ENCODE measurements around the gene SERINC4.

SERINC4 gene

GRCh38 chr15:43796566-43796965 lies 3.5 kb downstream of the SERINC4 start:
- no peak for DNase-seq (ENCODE audit: low spot score)

DNA sequence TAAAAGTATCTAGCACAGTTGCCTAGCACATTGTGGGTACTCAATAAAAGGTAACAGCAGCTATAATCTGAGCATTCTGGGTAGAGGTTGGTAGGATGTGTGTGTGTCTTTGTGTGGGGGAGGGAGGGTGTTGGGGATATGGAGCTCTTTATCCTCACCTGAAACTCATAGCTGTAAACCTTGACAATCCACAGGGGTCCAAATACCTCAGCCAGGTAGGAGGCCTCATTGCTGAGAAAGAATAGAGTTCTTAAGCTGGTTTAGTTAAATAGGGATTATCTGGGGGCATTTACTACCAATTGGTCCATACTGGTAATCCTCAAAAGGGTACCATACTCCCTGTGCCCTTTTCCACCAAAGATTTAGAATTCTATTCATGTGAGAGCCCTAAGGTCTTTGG lies 4.0 kb downstream of the SERINC4 start:
- DNase-seq (ENCODE audit: low spot score), result no peak

GRCh38 chr15:43795197-43795596 lies 4.8 kb downstream of the SERINC4 start:
- DNase-seq (ENCODE audit: low spot score), result no peak

GRCh38 chr15:43794269-43795037 lies 5.6 kb downstream of the SERINC4 start:
- no peak for DNase-seq (ENCODE audit: low spot score)

- DNase-seq (ENCODE audit: low spot score), result no peak
These were observed 6.4 kb downstream of the SERINC4 start for GRCh38 chr15:43793647-43794046.

GRCh38 chr15:43792761-43793476 lies 7.1 kb downstream of the SERINC4 start:
- DNase-seq (ENCODE audit: low spot score), result no peak

DNA sequence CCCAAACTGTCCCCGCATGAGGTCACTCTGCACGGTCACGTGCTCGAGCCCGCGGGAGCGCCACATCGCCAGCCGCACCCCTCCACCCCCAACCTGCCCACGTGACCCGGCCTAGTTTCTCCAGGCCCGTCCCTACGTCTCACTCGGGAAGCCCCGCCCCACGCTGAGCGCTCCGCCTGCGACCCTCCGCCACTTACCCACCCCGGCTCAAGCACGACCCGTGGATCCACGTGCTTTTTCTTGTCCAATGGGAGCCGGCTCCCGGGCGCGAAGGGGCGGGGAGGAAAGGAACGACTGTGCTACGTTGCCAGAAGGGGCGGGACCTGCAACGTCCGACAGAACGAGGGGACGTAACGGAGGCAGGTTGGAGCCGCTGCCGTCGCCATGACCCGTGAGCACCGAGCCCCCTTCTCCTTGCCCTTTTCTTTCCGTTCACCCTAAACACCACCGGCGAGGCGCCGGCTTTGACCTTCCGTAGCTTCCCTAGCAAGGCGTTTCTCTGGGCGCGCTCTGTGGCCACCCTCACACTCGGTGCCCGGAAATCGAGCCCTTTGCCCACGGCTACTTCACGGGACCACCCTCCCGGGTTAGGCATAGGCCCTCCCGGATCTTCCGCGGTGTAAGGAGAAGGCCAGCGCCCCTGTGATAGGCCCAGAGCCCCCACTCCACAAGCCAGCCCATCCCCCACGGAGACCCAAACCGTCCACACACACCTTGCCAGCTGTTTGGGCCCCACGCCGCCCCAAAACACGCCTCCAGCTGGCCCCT lies 7.8 kb downstream of the SERINC4 start, which contains the start of gene SERF2:
SERF2 (plus strand) TSS at position 328 of the 768 bp plus-strand sequence; CDS start at position 385, 57 bp downstream.
- DNase-seq (ENCODE audit: low spot score), result peak; percentile 99

GRCh38 chr15:43789409-43789808 lies 10.6 kb downstream of the SERINC4 start:
- DNase-seq (ENCODE audit: low spot score), result no peak

GRCh38 chr15:43779016-43779415 lies 21.0 kb downstream of the SERINC4 start:
- DNase-seq (ENCODE audit: low spot score), result no peak

- peak; percentile 63 for DNase-seq (ENCODE audit: low spot score)
These were observed 22.6 kb downstream of the SERINC4 start for GRCh38 chr15:43777267-43777914.

- peak; percentile 56 for DNase-seq (ENCODE audit: low spot score)
These were observed 23.2 kb downstream of the SERINC4 start, which contains the start of gene ELL3 for GRCh38 chr15:43776718-43777266. Gene ELL3 (minus strand): TSS chr15:43776966. CDS start chr15:43776901, 65 bp downstream.

- DNase-seq (ENCODE audit: low spot score), result no peak
These were observed 23.8 kb downstream of the SERINC4 start for GRCh38 chr15:43776101-43776717.

- DNase-seq (ENCODE audit: low spot score), result peak; percentile 30
These were observed 24.5 kb downstream of the SERINC4 start for GRCh38 chr15:43775411-43775965.

DNA sequence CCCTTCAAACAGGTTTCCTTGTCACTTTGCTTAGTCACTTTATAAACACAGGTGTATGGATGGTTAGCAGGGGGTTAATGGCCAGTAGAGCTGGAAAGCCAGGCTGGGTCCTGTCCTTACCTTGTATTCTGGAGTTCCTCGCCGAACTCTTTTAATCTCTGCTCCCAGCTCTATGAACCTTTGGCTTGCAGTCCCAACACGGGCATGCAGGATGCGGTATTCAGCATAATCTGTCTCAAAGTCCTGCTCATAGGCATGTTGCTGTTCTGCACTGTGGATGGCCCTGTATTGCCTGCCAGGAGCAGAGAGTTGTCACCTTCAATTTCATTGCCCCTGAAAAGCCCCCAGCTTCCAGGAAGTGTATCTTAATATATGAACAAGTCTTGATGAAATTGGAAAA lies 26.0 kb downstream of the SERINC4 start:
- DNase-seq (ENCODE audit: low spot score), result no peak

GRCh38 chr15:43772624-43773023 lies 27.4 kb downstream of the SERINC4 start:
- no peak for DNase-seq (ENCODE audit: low spot score)

- no peak for DNase-seq (ENCODE audit: low spot score)
These were observed 28.2 kb downstream of the SERINC4 start for GRCh38 chr15:43771816-43772215.

GRCh38 chr15:43769584-43770228 lies 30.3 kb downstream of the SERINC4 start:
- peak; percentile 54 for DNase-seq (ENCODE audit: low spot score)

DNA sequence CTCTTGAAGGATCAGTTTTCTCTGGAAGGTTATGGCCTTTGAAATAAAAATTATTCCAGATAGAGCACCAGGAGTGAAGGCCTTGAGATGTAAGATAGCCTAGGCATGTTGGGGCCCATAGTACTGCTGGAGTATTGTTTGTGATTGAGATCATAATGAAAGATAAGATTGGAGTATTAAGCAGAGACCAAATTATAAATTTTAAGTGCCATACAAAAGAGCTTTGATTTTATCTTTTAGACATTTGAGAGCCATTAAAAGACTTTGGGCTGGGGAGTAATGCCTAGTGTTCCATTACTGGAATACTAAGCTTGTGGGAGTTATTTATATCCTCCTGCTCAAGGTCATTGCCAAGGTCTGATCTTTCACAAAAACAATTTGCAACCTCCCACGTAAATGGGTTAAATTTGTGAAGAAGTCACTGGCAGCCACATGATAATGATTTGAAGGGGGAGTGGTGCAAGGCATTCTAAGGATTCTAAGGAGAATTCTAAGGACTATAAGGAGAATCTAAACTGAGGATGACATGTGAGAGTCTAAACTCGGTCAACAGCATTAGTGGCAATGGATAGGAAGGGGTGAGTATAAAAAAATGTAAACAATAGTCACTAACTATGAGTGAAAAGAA lies 36.1 kb downstream of the SERINC4 start:
- DNase-seq (ENCODE audit: low spot score), result no peak

DNA sequence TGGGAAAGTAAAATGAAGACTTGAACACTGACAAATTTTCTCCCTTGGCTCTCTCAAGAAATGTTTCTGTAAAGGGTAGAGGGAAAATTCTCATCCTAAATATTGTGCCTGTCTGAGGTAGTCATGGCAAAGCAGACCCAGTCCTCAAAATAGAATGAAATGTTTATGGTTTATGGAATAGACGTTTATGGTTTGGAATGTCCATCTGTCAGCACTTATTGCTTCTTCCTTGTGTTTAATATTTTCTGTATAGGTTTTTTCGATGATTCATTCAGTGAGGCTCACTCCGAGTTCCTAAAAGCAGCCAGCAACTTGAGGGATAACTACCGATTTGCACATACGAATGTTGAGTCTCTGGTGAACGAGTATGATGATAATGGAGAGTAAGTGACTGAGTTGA lies 37.2 kb downstream of the SERINC4 start:
- no peak for DNase-seq (ENCODE audit: low spot score)

DNA sequence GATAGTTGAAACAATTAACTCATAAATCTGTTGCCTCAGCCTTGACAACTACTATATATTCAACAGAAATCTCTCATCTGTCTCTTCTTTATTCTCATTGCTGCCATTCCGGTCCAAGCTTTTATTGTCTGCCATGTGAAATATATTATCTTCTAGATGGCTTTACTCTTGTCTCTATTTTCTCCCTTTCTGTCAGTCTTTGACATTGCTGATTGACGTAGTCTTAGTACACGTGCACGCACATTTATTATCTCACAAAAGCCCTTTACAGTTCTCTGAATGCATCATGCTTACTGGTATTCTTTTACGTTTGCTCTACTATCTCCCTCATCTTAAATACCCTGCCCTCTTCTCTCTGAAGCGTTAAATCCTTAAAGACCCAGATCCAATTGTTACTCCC lies 48.1 kb downstream of the SERINC4 start:
- no peak for DNase-seq (ENCODE audit: low spot score)

Measured in pons (tissue), 1 donor.